Central memory CD8-positive, alpha-beta T cell (primary cell): Measurements from ENCODE around the gene MED20.

Source experiments
- ATAC-seq: fragments of 150-1000 bp; cut with Tn5 transposase; replicated peaks from 2 replicates; pipeline ENCODE4 v1.10.0; 2022; ENCODE audit warnings: mild to moderate bottlenecking, moderate FRiP score, moderate number of reproducible peaks; ENCODE audit not compliant: poor library complexity, severe bottlenecking; ENCODE audit errors: extremely low read depth
- DNase-seq, 2 donors: peaks; one replicate each; pipeline ENCODE4 v3.0.0; 2021; ENCODE audit warnings: low spot score in 2 of 2
- H3K27ac Mint-ChIP-seq: one replicate; pipeline ENCODE4 v1.8.0; 2022; ENCODE audit warnings: low read depth, mild to moderate bottlenecking, moderate library complexity, mixed read lengths
- H3K27me3 Mint-ChIP-seq: one replicate; pipeline ENCODE4 v1.8.0; 2022; ENCODE audit warnings: mixed read lengths
- H3K36me3 Mint-ChIP-seq: one replicate; pipeline ENCODE4 v1.8.0; 2022; ENCODE audit warnings: mild to moderate bottlenecking, moderate library complexity, mixed read lengths; ENCODE audit not compliant: insufficient read depth
- H3K4me1 Mint-ChIP-seq: one replicate; pipeline ENCODE4 v1.8.0; 2022; ENCODE audit warnings: mixed read lengths
- H3K4me3 Mint-ChIP-seq: one replicate; pipeline ENCODE4 v1.8.0; 2022; ENCODE audit warnings: mild to moderate bottlenecking, moderate library complexity, mixed read lengths
- H3K9me3 Mint-ChIP-seq: one replicate; pipeline ENCODE4 v1.8.0; 2022; ENCODE audit warnings: mixed read lengths

MED20 gene

DNA sequence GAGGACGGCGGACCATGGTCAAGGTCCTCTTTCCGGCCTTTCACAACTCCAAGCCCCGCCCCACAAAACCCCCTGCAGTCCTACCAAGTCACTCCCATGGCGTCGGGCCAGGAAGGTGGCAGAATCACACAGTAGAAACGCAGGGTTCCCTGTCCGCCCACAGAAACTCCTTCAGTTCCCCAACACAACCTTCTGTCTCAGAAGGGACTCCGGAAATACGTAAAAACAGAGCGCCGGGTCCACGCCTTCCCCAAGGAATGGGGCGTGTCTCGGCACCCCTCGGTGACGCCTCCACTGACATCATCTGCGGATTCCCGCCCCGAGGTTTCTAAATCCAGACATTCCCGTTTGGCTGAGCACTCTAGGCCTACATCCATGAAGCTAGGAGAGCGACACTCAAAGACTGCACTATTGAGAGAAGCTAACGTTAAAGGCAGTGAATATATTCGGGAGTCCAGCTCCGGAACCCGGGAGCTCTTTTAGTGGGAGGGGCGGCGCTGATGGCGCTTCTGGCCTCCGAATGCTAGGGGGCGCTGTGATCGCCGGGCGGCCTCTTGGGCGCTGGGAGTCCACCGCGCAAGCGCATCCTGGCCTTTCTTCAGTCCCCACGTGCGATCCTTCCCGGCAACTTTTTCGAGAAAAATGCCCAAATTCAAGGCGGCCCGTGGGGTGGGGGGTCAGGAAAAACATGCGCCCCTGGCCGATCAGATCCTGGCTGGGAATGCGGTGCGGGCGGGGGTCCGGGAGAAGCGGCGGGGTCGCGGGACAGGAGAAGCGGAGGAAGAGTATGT is at the start of gene MED20, which contains the start of gene BYSL:
Gene MED20 (minus strand): TSS at position 219 of the 791 bp plus-strand sequence. CDS start 121 bp downstream, at position 98.
Gene BYSL (plus strand): TSS at position 579 of the 791 bp plus-strand sequence. CDS start 64 bp downstream, at position 643.
- Mint-ChIP-seq H3K4me1 (peaks cover 57% of the 10 kb centered on the region), H3K27me3 (no peaks in the 10 kb centered on the region), H3K4me3 (peak within 1 kb of the TSS; percentile 99), H3K27ac (peak within 1 kb of the TSS; percentile 98), H3K36me3 (peaks cover 34% of the 10 kb centered on the region), H3K9me3 (no peaks in the 10 kb centered on the region)
- DNase-seq (peak; percentile 92 to 95), ATAC-seq (peak; percentile 94)

- H3K4me3 Mint-ChIP-seq, result peak overlapping the region; percentile 9
- ATAC-seq (peak; percentile 66), DNase-seq (no peak)
- H3K36me3 Mint-ChIP-seq, result peaks cover 13% of the 10 kb centered on the region
- H3K27ac Mint-ChIP-seq, result peak overlapping the region; percentile 80
- H3K9me3 Mint-ChIP-seq, result no peaks in the 10 kb centered on the region
- peaks cover 44% of the 10 kb centered on the region for H3K4me1 Mint-ChIP-seq
- no peaks in the 10 kb centered on the region for H3K27me3 Mint-ChIP-seq
These were observed 49.5 kb upstream of the MED20 start for GRCh38 chr6:41970436-41970846.

DNA sequence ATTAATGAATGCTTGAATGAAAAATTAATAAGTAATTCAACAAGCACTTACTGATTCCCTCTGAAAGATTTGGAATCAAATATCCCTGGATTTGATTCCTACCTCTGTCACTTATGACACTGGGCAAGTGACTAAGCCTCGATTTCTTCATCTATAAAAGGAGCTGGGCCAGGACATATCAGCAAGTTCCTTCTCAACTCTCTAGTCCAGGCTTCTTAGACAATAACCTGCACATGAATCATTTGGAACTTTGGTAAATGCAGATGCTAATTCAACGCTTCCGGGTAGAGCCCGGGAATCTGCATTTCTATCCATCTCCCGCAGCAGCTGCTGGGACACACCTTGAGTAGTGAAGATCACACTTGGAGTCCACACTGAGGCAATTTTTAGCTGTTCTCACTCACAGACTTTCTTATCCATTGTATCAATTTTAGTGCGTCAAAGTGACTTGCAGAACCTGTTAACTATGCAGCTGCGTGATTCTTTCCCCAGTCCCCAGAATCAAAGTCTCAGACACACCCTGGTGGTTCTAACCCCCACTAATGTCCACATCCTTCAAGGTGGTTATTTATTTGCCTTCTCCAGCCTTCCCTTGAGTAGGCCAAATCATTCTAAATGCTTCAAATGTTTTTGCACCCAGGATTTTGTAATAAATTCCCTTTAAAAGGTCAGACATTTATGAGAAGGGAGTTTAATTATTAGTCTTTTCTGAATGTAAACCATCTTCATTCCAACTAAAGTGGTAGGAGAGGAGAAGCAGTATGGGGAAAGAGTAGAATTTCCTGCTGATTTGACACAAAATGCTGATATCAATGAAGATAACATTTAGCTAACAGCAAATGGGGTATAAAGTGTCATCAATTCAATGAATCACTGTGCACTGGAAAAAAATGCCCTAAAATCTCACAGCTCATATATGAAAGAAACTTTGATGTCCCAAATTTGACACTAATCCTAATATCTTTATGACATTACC is 46.7 kb upstream of the MED20 start:
- DNase-seq (no peak), ATAC-seq (no peak)
- Mint-ChIP-seq H3K36me3 (peaks cover 16% of the 10 kb centered on the region), H3K4me1 (peaks cover 57% of the 10 kb centered on the region), H3K27ac (peak overlapping the region; percentile 13), H3K9me3 (no peaks in the 10 kb centered on the region), H3K4me3 (no peak overlapping the region), H3K27me3 (no peaks in the 10 kb centered on the region)

DNA sequence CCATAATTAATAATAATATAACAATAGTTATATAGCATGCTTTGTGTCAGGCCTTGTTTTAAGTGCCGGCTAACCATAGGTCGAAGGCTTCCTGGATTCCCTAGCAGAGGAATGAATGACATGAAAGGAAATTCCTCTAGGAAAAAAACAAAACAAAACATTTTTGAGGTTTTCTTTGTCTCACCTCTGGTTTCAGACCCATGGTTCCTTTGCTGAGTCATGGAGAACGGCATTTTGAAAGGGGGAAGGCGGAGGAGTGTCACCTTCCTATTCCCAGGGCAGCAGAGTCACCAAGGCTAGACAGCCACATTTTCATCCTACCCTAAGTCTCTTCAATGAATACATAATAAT is 46.0 kb upstream of the MED20 start:
- Mint-ChIP-seq H3K27ac (no peak overlapping the region), H3K9me3 (no peaks in the 10 kb centered on the region), H3K36me3 (peaks cover 16% of the 10 kb centered on the region), H3K4me3 (no peak overlapping the region), H3K4me1 (peaks cover 54% of the 10 kb centered on the region), H3K27me3 (no peaks in the 10 kb centered on the region)
- no peak for ATAC-seq
- DNase-seq, result no peak

DNA sequence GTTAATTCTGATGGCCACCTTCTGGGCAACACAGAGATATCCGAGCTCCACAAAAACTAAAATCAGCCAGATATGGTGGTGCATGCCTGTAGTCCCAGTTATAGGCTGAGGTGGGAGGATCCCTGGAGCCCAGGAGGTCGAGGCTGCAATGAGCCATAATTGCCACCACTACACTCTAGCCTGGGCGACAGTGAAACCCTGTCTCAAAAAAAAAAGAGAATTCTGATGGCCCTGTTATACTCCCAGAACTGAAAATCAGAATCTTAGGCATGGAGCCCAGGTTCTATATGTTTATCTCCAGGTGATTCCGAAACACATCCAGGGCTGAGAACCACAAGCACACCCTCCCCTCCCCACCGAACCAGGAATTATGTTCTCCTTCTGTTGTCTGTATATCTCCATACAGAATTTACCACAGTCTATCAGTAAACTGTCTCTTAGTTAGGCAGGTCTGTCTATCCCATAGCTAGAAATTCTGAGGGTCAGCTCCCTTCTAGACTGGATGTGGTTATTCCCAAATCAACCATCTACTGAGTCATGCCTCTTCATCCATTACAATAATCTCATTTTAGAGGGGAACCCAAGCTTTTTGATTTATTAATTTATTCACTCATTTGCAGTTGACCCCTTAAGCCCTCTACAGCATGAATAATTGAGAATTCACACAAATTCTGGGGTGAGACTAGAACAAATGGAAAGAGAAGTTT is 45.4 kb upstream of the MED20 start:
- no peak for DNase-seq
- no peak overlapping the region for H3K27ac Mint-ChIP-seq
- no peak overlapping the region for H3K4me3 Mint-ChIP-seq
- peaks cover 59% of the 10 kb centered on the region for H3K4me1 Mint-ChIP-seq
- no peaks in the 10 kb centered on the region for H3K9me3 Mint-ChIP-seq
- H3K27me3 Mint-ChIP-seq, result no peaks in the 10 kb centered on the region
- peaks cover 19% of the 10 kb centered on the region for H3K36me3 Mint-ChIP-seq
- ATAC-seq, result no peak

- Mint-ChIP-seq H3K4me3 (no peak overlapping the region), H3K27me3 (no peaks in the 10 kb centered on the region), H3K27ac (no peak overlapping the region), H3K36me3 (peaks cover 15% of the 10 kb centered on the region), H3K9me3 (no peaks in the 10 kb centered on the region), H3K4me1 (peaks cover 57% of the 10 kb centered on the region)
- DNase-seq (no peak), ATAC-seq (no peak)
These were observed 44.7 kb upstream of the MED20 start for GRCh38 chr6:41965429-41966213.

DNA sequence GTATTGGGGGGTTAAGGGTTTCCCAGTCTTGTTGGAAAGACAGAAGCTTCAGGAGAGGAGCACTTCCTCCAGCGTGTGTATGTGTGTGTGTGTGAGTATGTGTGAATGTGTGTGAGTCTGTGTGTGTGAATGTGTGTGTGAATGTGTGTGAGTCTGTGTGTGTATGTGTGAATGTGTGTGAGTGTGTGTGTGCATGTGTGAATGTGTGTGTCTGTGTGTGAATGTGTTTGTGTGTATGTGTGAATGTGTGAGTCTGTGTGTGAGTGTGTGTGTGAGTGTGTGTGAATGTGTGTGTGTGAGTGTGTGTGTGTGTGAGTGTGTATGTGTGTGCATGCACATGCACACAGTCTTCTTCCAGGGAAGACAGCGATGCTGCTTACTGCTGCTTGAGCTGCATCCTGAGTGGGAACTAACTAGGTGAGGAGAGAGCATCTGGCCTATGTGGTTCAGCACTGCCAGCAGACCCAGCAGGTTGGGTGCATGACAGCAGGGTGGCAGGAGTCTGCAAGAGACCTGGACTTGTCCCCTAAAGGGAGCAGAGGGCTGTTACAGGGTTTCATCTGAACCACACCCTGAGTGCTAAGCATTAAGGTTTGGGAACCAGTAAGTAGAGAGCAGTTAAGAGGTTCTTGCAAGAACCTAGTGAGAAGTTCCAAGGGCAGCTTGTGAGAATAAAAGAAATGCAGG is 43.4 kb upstream of the MED20 start:
- Mint-ChIP-seq H3K4me3 (no peak overlapping the region), H3K9me3 (no peaks in the 10 kb centered on the region), H3K27ac (peak overlapping the region; percentile 4), H3K36me3 (peaks cover 10% of the 10 kb centered on the region), H3K4me1 (peaks cover 62% of the 10 kb centered on the region), H3K27me3 (no peaks in the 10 kb centered on the region)
- no peak for DNase-seq
- ATAC-seq, result no peak

DNA sequence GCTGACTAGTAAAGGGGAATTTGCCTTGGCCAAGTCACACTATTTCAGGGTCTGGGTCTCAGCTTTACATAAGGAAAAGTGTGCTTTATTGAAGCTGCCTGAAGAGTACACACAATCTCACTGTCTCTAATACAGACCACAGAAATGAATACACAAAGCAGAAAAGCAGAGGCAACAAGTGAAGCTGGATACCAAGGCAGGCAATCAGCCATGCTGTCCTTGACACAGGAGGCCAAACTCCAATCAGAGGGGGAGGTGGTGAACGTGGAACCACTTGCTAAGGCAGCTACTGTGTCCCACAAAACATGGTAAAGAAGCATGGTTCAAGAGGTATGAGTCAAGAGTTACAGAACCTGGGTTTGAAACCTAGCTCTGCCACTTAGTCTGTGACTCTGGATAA is 42.4 kb upstream of the MED20 start:
- Mint-ChIP-seq H3K27me3 (no peaks in the 10 kb centered on the region), H3K9me3 (no peaks in the 10 kb centered on the region), H3K27ac (peak overlapping the region; percentile 4), H3K36me3 (peaks cover 15% of the 10 kb centered on the region), H3K4me1 (peaks cover 71% of the 10 kb centered on the region), H3K4me3 (no peak overlapping the region)
- DNase-seq, result no peak
- no peak for ATAC-seq

- DNase-seq, result no peak
- peaks cover 27% of the 10 kb centered on the region for H3K36me3 Mint-ChIP-seq
- no peak overlapping the region for H3K4me3 Mint-ChIP-seq
- no peaks in the 10 kb centered on the region for H3K27me3 Mint-ChIP-seq
- no peak for ATAC-seq
- H3K9me3 Mint-ChIP-seq, result no peaks in the 10 kb centered on the region
- H3K4me1 Mint-ChIP-seq, result peaks cover 72% of the 10 kb centered on the region
- H3K27ac Mint-ChIP-seq, result no peak overlapping the region
These were observed 39.1 kb upstream of the MED20 start for GRCh38 chr6:41960028-41960427.

DNA sequence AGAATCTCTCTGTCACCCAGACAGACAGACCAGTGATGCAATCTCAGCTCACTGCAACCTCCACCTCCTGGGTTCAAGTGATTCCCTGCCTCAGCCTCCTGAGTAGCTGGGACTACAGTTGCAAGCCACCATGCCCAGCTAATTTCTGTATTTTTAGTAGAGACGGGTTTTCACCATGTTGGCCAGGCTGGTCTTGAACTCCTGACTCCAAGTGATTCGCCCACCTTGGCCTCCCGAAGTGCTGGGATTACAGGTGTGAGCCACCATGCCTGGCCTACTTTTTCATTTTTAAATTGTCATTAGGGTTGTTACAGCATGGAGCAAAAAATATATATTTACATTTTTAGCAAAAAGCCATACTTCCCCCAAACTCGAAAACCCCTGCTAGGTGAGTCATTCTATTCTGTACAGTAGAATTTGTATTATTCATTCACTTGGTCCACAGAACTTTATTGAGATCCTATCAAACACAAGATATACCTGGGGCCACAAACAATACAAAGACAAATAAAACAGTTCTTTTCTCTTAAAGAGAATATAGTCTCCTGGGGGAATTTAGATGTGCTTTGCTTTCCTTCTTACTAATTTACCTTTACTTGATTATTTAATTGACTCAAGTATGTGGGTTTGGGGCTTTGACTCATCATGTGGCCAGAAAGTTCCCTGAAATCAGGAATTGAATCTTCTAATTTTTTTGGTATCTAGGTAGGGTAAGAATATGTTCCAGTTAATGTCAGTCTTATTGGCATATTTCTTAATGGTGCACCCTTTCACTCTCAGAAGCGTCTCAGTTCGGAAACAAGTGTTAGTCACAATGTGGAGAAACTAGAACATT is 37.3 kb upstream of the MED20 start:
- ATAC-seq, result no peak
- Mint-ChIP-seq H3K4me3 (no peak overlapping the region), H3K36me3 (peaks cover 29% of the 10 kb centered on the region), H3K9me3 (no peaks in the 10 kb centered on the region), H3K27me3 (no peaks in the 10 kb centered on the region), H3K4me1 (peaks cover 67% of the 10 kb centered on the region), H3K27ac (peak overlapping the region; percentile 67)
- no peak for DNase-seq

GRCh38 chr6:41957117-41957516 is 36.2 kb upstream of the MED20 start:
- ATAC-seq (no peak), DNase-seq (no peak)
- no peak overlapping the region for H3K4me3 Mint-ChIP-seq
- H3K4me1 Mint-ChIP-seq, result peaks cover 72% of the 10 kb centered on the region
- H3K36me3 Mint-ChIP-seq, result peaks cover 32% of the 10 kb centered on the region
- H3K27me3 Mint-ChIP-seq, result no peaks in the 10 kb centered on the region
- H3K9me3 Mint-ChIP-seq, result no peaks in the 10 kb centered on the region
- no peak overlapping the region for H3K27ac Mint-ChIP-seq
